ENCODE results near the gene SP140.

SP140 gene

GRCh38 chr2:230321031-230321430, 95.5 kb downstream of the SP140 start:
- Histone ChIP-seq H3K79me2 (ENCODE audit: low read length) (no peaks in the 10 kb centered on the region), H3K9ac (ENCODE audit: low read length) (no peak overlapping the region), H3K27ac (ENCODE audit: low read length) (no peak overlapping the region), H3K4me1 (ENCODE audit: low read length) (peaks cover 24% of the 10 kb centered on the region), H3K9me2 (replicated peaks; ENCODE audit: insufficient read depth, low read length) (no peaks in the 10 kb centered on the region), H3K4me2 (ENCODE audit: low read depth, low read length) (no peak overlapping the region), H3K9me3 (replicated peaks; ENCODE audit: insufficient read depth, low read length) (no peaks in the 10 kb centered on the region), H3K27me3 (replicated peaks; ENCODE audit: insufficient read depth, low read length) (no peaks in the 10 kb centered on the region), H4K20me1 (ENCODE audit: insufficient read depth, low read length) (no peaks in the 10 kb centered on the region), H3K4me3 (ENCODE audit: low read length) (no peak overlapping the region), H3F3A (ENCODE audit: insufficient read depth, low read length) (peaks cover 11% of the 10 kb centered on the region), H3K36me3 (replicated peaks; ENCODE audit: insufficient read depth, low read length) (no peaks in the 10 kb centered on the region), H2AFZ (ENCODE audit: low read length) (no peak overlapping the region)
- DNase-seq: no peak
- TF ChIP-seq EZH2 (optimal IDR thresholded peaks at IDR 0.05; ENCODE audit: low read depth, low read length): no peak
- no peak for TF ChIP-seq CTCF (IDR thresholded peaks at IDR 0.05; ENCODE audit: low read length)
- no peak for TF ChIP-seq EZH2phosphoT487 (IDR thresholded peaks at IDR 0.05; ENCODE audit: low read length)

- H3K27ac ChIP-seq (ENCODE audit: low read length): no peak overlapping the region
- no peaks in the 10 kb centered on the region for H3K27me3 ChIP-seq (replicated peaks; ENCODE audit: insufficient read depth, low read length)
- H3K79me2 ChIP-seq (ENCODE audit: low read length): peaks cover 8% of the 10 kb centered on the region
- peaks cover 17% of the 10 kb centered on the region for H3K4me1 ChIP-seq (ENCODE audit: low read length)
- no peak overlapping the region for H3K4me2 ChIP-seq (ENCODE audit: low read depth, low read length)
- H2AFZ ChIP-seq (ENCODE audit: low read length): no peak overlapping the region
- H4K20me1 ChIP-seq (ENCODE audit: insufficient read depth, low read length): no peaks in the 10 kb centered on the region
- H3K9me2 ChIP-seq (replicated peaks; ENCODE audit: insufficient read depth, low read length): no peaks in the 10 kb centered on the region
- no peak overlapping the region for H3K4me3 ChIP-seq (ENCODE audit: low read length)
- no peak overlapping the region for H3K9ac ChIP-seq (ENCODE audit: low read length)
- DNase-seq: no peak
- H3K36me3 ChIP-seq (replicated peaks; ENCODE audit: insufficient read depth, low read length): no peaks in the 10 kb centered on the region
- H3K9me3 ChIP-seq (replicated peaks; ENCODE audit: insufficient read depth, low read length): no peaks in the 10 kb centered on the region
- TF ChIP-seq EZH2 (optimal IDR thresholded peaks at IDR 0.05; ENCODE audit: low read depth, low read length): no peak
- TF ChIP-seq CTCF (IDR thresholded peaks at IDR 0.05; ENCODE audit: low read length): peak; percentile 28; the same call in 1 of the 2 replicates
- H3F3A ChIP-seq (ENCODE audit: insufficient read depth, low read length): peaks cover 22% of the 10 kb centered on the region
Measured at GRCh38 chr2:230322561-230323384, 97.2 kb downstream of the SP140 start.

- Histone ChIP-seq H3K9me2 (replicated peaks; ENCODE audit: insufficient read depth, low read length) (no peaks in the 10 kb centered on the region), H3K27ac (ENCODE audit: low read length) (no peak overlapping the region), H3K9ac (ENCODE audit: low read length) (no peak overlapping the region), H3K4me1 (ENCODE audit: low read length) (peaks cover 13% of the 10 kb centered on the region), H3K27me3 (replicated peaks; ENCODE audit: insufficient read depth, low read length) (no peaks in the 10 kb centered on the region), H3K79me2 (ENCODE audit: low read length) (peaks cover 16% of the 10 kb centered on the region), H3K9me3 (replicated peaks; ENCODE audit: insufficient read depth, low read length) (no peaks in the 10 kb centered on the region), H3K4me3 (ENCODE audit: low read length) (no peak overlapping the region), H4K20me1 (ENCODE audit: insufficient read depth, low read length) (no peaks in the 10 kb centered on the region), H3F3A (ENCODE audit: insufficient read depth, low read length) (peaks cover 21% of the 10 kb centered on the region), H3K36me3 (replicated peaks; ENCODE audit: insufficient read depth, low read length) (no peaks in the 10 kb centered on the region), H3K4me2 (ENCODE audit: low read depth, low read length) (no peak overlapping the region), H2AFZ (ENCODE audit: low read length) (no peak overlapping the region)
- DNase-seq: no peak
- TF ChIP-seq EZH2phosphoT487 (IDR thresholded peaks at IDR 0.05; ENCODE audit: low read length) (no peak), EZH2 (optimal IDR thresholded peaks at IDR 0.05; ENCODE audit: low read depth, low read length) (no peak), CTCF (IDR thresholded peaks at IDR 0.05; ENCODE audit: low read length) (no peak; the same call in 1 of the 2 replicates)
Measured at GRCh38 chr2:230323385-230324106, 98.0 kb downstream of the SP140 start.
